Measurements from ENCODE around the gene VSTM2B. TPM values are rescaled to one million over a fixed set of nuclear protein-coding genes. Genes with fewer than 3 reads are reported as not detected.

The VSTM2B gene
- total RNA-seq, 1 donor from 2014 or later = not detected

DNA sequence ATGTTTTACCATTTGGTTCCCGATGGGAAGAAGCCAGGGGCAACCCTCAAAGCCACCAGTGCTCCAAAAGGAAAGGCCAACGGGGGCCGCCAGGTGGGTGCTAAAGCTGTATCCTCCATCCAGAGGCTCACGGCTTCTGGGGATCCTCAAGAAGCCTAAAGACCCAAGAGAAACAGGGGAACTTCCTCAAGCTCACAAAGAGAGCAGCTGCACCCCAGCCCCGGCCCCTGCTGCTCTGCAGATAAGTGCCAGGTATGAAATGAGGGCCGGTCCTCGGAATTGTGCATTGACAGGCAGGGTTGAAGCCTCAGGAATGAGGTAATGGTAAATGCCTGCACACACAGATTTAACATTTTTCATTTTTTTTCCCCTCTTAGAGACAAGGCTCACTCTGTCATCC is 72.2 kb downstream of the VSTM2B start:
- Mint-ChIP-seq H3K36me3 (ENCODE audit: low read depth) (no peaks in the 10 kb centered on the region), H3K4me1 (ENCODE audit: low read depth) (no peaks in the 10 kb centered on the region), H3K4me3 (ENCODE audit: unreplicated experiment) (no peak overlapping the region), H3K27me3 (ENCODE audit: low read depth) (peaks cover 40% of the 10 kb centered on the region), H3K9me3 (ENCODE audit: low read depth) (no peaks in the 10 kb centered on the region), H3K27ac (ENCODE audit: unreplicated experiment) (no peak overlapping the region)
- no peak for DNase-seq (ENCODE audit: low spot score)
- TF ChIP-seq, protein P1, sequence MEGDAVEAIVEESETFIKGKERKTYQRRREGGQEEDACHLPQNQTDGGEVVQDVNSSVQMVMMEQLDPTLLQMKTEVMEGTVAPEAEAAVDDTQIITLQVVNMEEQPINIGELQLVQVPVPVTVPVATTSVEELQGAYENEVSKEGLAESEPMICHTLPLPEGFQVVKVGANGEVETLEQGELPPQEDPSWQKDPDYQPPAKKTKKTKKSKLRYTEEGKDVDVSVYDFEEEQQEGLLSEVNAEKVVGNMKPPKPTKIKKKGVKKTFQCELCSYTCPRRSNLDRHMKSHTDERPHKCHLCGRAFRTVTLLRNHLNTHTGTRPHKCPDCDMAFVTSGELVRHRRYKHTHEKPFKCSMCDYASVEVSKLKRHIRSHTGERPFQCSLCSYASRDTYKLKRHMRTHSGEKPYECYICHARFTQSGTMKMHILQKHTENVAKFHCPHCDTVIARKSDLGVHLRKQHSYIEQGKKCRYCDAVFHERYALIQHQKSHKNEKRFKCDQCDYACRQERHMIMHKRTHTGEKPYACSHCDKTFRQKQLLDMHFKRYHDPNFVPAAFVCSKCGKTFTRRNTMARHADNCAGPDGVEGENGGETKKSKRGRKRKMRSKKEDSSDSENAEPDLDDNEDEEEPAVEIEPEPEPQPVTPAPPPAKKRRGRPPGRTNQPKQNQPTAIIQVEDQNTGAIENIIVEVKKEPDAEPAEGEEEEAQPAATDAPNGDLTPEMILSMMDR (IDR thresholded peaks at IDR 0.05) = no peak

DNA sequence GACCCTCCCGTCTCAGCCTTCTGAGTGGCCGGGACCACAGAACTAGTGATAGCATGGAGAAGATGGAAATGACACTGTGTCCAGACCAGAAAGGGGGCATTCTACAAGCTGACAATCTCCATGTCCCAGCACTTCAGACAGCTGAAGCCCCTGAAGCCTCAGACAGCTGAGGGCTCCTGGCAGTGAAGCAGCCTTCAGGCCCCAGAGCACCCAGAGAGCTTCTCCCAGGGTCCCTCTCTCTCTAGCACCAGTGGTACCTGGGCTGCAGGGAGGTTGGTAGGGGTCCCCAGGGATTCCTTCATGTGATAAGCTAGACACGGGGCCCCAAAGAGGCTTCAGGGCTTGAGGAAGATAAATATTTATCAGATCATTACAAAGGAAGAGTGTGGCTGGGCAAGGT is 72.7 kb downstream of the VSTM2B start:
- no peak overlapping the region for H3K4me3 Mint-ChIP-seq (ENCODE audit: unreplicated experiment)
- TF ChIP-seq, protein P1 (IDR thresholded peaks at IDR 0.05) = no peak
- H3K9me3 Mint-ChIP-seq (ENCODE audit: low read depth) = no peaks in the 10 kb centered on the region
- H3K27me3 Mint-ChIP-seq (ENCODE audit: low read depth) = peaks cover 38% of the 10 kb centered on the region
- no peaks in the 10 kb centered on the region for H3K36me3 Mint-ChIP-seq (ENCODE audit: low read depth)
- DNase-seq (ENCODE audit: low spot score) = no peak
- no peaks in the 10 kb centered on the region for H3K4me1 Mint-ChIP-seq (ENCODE audit: low read depth)
- no peak overlapping the region for H3K27ac Mint-ChIP-seq (ENCODE audit: unreplicated experiment)

DNA sequence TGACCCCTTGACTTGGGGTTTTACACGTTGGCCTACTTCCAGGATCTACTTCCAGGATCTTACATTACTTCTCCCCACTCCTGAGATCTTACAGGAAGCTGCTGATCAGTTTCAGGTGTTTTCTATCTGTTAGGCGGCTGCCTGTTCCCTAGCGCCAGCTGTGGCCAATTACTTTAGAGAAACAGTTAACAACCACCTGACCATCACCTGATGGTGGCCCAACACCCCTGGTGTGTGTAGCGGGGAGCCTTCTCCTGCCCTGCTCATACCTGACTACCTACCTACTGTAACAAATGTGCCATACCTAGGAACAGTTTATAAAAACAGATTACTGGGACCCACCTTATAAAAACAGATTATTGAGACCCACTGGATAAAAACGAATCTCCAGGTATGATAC is 77.5 kb downstream of the VSTM2B start:
- Mint-ChIP-seq H3K27ac (ENCODE audit: unreplicated experiment) (no peak overlapping the region), H3K4me3 (ENCODE audit: unreplicated experiment) (no peak overlapping the region), H3K36me3 (ENCODE audit: low read depth) (no peaks in the 10 kb centered on the region), H3K4me1 (ENCODE audit: low read depth) (peaks cover 16% of the 10 kb centered on the region), H3K27me3 (ENCODE audit: low read depth) (peaks cover 7% of the 10 kb centered on the region), H3K9me3 (ENCODE audit: low read depth) (no peaks in the 10 kb centered on the region)
- no peak for DNase-seq (ENCODE audit: low spot score)
- TF ChIP-seq, protein P1 (IDR thresholded peaks at IDR 0.05) = no peak

DNA sequence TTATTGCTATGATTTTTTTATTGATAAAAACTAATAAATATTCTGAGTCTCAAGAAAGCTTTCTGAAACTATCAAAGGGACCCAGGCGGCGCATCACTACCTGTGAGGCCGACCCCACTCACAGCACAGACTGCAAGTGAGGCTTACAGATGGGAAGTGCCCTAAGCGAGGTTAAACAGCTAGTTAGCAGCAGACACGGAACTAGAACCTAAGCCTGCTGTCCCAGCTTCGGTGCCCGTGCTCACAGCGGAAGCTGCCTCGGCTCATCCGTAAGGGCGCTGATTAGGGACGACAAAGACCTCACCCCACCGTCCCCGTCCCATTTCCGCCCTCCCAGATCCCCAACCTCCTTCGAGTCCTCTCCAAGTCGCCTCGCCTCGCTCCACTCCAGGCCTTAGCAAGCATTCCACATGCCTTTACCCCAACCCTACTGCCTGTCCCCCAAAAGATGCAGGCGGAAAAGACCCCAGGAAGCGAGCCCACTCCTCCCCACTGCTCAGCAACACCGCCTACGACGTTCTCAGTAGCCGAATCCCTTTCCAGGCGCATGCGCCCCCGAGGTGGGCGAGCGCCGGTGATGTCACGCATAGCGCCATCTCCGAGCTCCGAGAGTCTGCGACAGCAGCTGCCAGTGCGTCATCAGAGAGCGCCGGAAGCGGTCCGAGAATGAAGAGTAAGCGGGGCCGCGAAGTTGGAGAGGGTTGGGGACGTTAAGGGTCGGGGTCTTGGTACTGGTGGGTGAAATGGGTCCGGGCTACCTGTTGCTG is 80.0 kb downstream of the VSTM2B start, which contains the start of gene POP4:
TSS of gene POP4 (plus strand) at position 631 of the 767 bp plus-strand sequence. CDS start at position 667, 36 bp downstream.
- Mint-ChIP-seq H3K4me3 (ENCODE audit: unreplicated experiment) (peak within 1 kb of the TSS; percentile 98), H3K27ac (ENCODE audit: unreplicated experiment) (peak within 1 kb of the TSS; percentile 99), H3K9me3 (ENCODE audit: low read depth) (no peaks in the 10 kb centered on the region), H3K27me3 (ENCODE audit: low read depth) (no peaks in the 10 kb centered on the region), H3K36me3 (ENCODE audit: low read depth) (peaks cover 5% of the 10 kb centered on the region), H3K4me1 (ENCODE audit: low read depth) (peaks cover 19% of the 10 kb centered on the region)
- TF ChIP-seq, protein P1 (IDR thresholded peaks at IDR 0.05) = no peak
- DNase-seq (ENCODE audit: low spot score) = peak; percentile 98

DNA sequence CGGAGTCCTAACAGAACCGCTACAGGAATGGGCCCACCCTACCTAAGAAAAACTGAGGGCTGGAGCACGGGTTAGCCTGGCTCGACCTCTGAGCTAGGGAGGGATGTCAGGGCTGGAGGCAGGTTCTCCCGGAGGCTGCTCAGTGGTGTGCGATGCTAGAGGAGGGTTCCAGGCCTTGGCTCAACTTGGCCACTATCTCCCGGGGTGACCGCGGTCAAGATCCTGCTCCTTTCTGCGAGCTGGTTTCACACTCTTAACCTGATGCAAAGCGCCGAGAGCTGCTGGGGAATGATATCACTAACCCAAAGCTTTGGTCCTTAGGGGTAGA is 80.6 kb downstream of the VSTM2B start:
- no peak for DNase-seq (ENCODE audit: low spot score)
- peak overlapping the region; percentile 99 for H3K27ac Mint-ChIP-seq (ENCODE audit: unreplicated experiment)
- H3K27me3 Mint-ChIP-seq (ENCODE audit: low read depth) = no peaks in the 10 kb centered on the region
- H3K36me3 Mint-ChIP-seq (ENCODE audit: low read depth) = peaks cover 5% of the 10 kb centered on the region
- peaks cover 23% of the 10 kb centered on the region for H3K4me1 Mint-ChIP-seq (ENCODE audit: low read depth)
- no peaks in the 10 kb centered on the region for H3K9me3 Mint-ChIP-seq (ENCODE audit: low read depth)
- peak overlapping the region; percentile 98 for H3K4me3 Mint-ChIP-seq (ENCODE audit: unreplicated experiment)
- TF ChIP-seq, protein P1 (IDR thresholded peaks at IDR 0.05) = no peak

Data from chondrocyte (in vitro differentiated cells).